Activated CD8-positive, alpha-beta memory T cell treated with anti-CD3 and anti-CD28 coated beads, Interleukin-2, amount 50 U/mL, for 24 hours (primary cell): ENCODE data around the gene TIAM2.

Source experiments
- DNase-seq: peaks from one replicate; pipeline ENCODE4 v3.0.0-alpha.2; 2020; ENCODE audit errors: extremely low read depth

The TIAM2 gene

GRCh38 chr6:155290491-155290890 lies 295.4 kb downstream of the TIAM2 start:
- no peak for DNase-seq

GRCh38 chr6:155291291-155291690 lies 296.2 kb downstream of the TIAM2 start:
- no peak for DNase-seq

GRCh38 chr6:155292711-155293110 lies 297.6 kb downstream of the TIAM2 start:
- DNase-seq, result no peak

GRCh38 chr6:155297669-155298068 lies 302.6 kb downstream of the TIAM2 start:
- no peak for DNase-seq

- DNase-seq, result no peak
These were observed 306.8 kb downstream of the TIAM2 start for GRCh38 chr6:155301867-155302266.

GRCh38 chr6:155303361-155303870 lies 308.3 kb downstream of the TIAM2 start:
- DNase-seq, result no peak

GRCh38 chr6:155306958-155307357 lies 311.8 kb downstream of the TIAM2 start:
- DNase-seq, result no peak
